Esophagus muscularis mucosa (tissue), 4 donors: ENCODE data around the gene C2CD3.

ENCODE experiments used
- EP300 ChIP-seq: sonication (generic); formaldehyde crosslinking; IDR thresholded peaks from one replicate; pipeline ENCODE4 v1.6.1; 2017; ENCODE audit warnings: antibody characterized with exemption
- POLR2A ChIP-seq: fragments of 450-650 bp; IDR thresholded peaks from one replicate; pipeline ENCODE4 v1.6.1; 2017; ENCODE audit warnings: antibody characterized with exemption, moderate library complexity, mild to moderate bottlenecking, low read depth
- POLR2AphosphoS5 ChIP-seq, 2 donors: sonication (generic); formaldehyde crosslinking; IDR thresholded peaks; one replicate each; pipeline ENCODE4 v1.6.1; 2017; ENCODE audit warnings: antibody characterized with exemption in 2 of 2
- TF ChIP-seq, protein P1 (sequence below), 3 experiments: fragments of 200-600 bp in 2 of 3; fragments of 450-650 bp in 1 of 3; sonication (generic) in 2 of 3; IDR thresholded peaks; one replicate each; pipeline ENCODE4 v1.5.1; 2017 to 2019; ENCODE audit warnings: antibody characterized with exemption in 3 of 3, mild to moderate bottlenecking in 2 of 3, moderate library complexity in 1 of 3

GRCh38 chr11:74154620-74155281, 16.1 kb downstream of the C2CD3 start:
- TF ChIP-seq POLR2AphosphoS5 (IDR thresholded peaks at IDR 0.05) = no peak
- TF ChIP-seq, protein P1, sequence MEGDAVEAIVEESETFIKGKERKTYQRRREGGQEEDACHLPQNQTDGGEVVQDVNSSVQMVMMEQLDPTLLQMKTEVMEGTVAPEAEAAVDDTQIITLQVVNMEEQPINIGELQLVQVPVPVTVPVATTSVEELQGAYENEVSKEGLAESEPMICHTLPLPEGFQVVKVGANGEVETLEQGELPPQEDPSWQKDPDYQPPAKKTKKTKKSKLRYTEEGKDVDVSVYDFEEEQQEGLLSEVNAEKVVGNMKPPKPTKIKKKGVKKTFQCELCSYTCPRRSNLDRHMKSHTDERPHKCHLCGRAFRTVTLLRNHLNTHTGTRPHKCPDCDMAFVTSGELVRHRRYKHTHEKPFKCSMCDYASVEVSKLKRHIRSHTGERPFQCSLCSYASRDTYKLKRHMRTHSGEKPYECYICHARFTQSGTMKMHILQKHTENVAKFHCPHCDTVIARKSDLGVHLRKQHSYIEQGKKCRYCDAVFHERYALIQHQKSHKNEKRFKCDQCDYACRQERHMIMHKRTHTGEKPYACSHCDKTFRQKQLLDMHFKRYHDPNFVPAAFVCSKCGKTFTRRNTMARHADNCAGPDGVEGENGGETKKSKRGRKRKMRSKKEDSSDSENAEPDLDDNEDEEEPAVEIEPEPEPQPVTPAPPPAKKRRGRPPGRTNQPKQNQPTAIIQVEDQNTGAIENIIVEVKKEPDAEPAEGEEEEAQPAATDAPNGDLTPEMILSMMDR (IDR thresholded peaks at IDR 0.05) = no peak
- no peak for TF ChIP-seq POLR2A
- TF ChIP-seq EP300 = no peak
